ENCODE measurements around the gene USP22.
"Not testable (repeated sequence)": the region's sequence is repeated elsewhere in the genome, so short reads cannot be mapped to it uniquely, and the experiment has no call there.

The USP22 gene

GRCh38 chr17:21042458-21043295 is at the start of gene USP22:
Gene USP22, minus strand, starts transcription at chr17:21043011. Its CDS starts 176 bp downstream, at chr17:21042835.
- DNase-seq (ENCODE audit: low read depth) = no peak

GRCh38 chr17:21090902-21091618 is 48.2 kb upstream of the USP22 start:
- no peak for DNase-seq (ENCODE audit: low read depth)

GRCh38 chr17:21089933-21090901 is 47.4 kb upstream of the USP22 start:
- DNase-seq (ENCODE audit: low read depth) = no peak

- DNase-seq (ENCODE audit: low read depth) = no peak
These were observed 46.3 kb upstream of the USP22 start for GRCh38 chr17:21089145-21089544.

- DNase-seq (ENCODE audit: low read depth) = no peak
These were observed 42.9 kb upstream of the USP22 start for GRCh38 chr17:21085707-21086106.

GRCh38 chr17:21085280-21085679 is 42.5 kb upstream of the USP22 start:
- DNase-seq (ENCODE audit: low read depth) = not testable (repeated sequence)

GRCh38 chr17:21082001-21082436 is 39.2 kb upstream of the USP22 start:
- DNase-seq (ENCODE audit: low read depth) = no peak

- DNase-seq (ENCODE audit: low read depth) = no peak
These were observed 36.4 kb upstream of the USP22 start for GRCh38 chr17:21079196-21079595.

GRCh38 chr17:21078016-21078780 is 35.4 kb upstream of the USP22 start:
- no peak for DNase-seq (ENCODE audit: low read depth)

GRCh38 chr17:21077281-21077680 is 34.5 kb upstream of the USP22 start:
- DNase-seq (ENCODE audit: low read depth) = no peak

GRCh38 chr17:21076242-21076641 is 33.4 kb upstream of the USP22 start:
- DNase-seq (ENCODE audit: low read depth) = no peak

- DNase-seq (ENCODE audit: low read depth) = no peak
These were observed 32.9 kb upstream of the USP22 start for GRCh38 chr17:21075739-21076085.

GRCh38 chr17:21072745-21073197 is 30.0 kb upstream of the USP22 start:
- no peak for DNase-seq (ENCODE audit: low read depth)

- no peak for DNase-seq (ENCODE audit: low read depth)
These were observed 23.6 kb upstream of the USP22 start for GRCh38 chr17:21066394-21066793.

- DNase-seq (ENCODE audit: low read depth) = no peak
These were observed 19.2 kb upstream of the USP22 start for GRCh38 chr17:21061971-21062526.

GRCh38 chr17:21061158-21061835 is 18.5 kb upstream of the USP22 start:
- DNase-seq (ENCODE audit: low read depth) = no peak

GRCh38 chr17:21059761-21060160 is 16.9 kb upstream of the USP22 start:
- DNase-seq (ENCODE audit: low read depth) = no peak

GRCh38 chr17:21058098-21058893 is 15.5 kb upstream of the USP22 start:
- DNase-seq (ENCODE audit: low read depth) = no peak

- DNase-seq (ENCODE audit: low read depth) = not testable (repeated sequence)
These were observed 10.2 kb upstream of the USP22 start for GRCh38 chr17:21053056-21053455.

- DNase-seq (ENCODE audit: low read depth) = no peak
These were observed 6.6 kb upstream of the USP22 start for GRCh38 chr17:21049457-21049856.
